ENCODE data around the gene ZAR1L.

ZAR1L gene

DNA sequence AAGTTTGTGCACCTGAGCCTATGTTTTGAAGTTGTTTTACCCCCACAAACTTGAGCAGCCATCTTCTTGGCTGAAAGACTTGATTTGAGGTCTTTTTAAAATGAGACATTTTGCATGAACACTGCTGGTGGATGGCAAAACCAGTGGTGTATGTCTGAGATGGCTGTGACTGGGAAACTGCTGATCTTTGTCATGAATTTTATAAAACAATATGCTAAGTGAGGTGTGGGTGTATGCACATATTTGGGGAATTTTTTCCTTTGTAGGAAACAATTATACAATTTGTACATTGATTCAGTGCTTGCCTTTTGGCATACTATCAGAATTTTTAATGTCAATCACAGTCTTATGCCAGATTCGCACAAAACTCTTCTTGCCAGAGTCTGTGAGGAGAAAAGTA, 52.5 kb downstream of the ZAR1L start:
- TF ChIP-seq, protein P1, sequence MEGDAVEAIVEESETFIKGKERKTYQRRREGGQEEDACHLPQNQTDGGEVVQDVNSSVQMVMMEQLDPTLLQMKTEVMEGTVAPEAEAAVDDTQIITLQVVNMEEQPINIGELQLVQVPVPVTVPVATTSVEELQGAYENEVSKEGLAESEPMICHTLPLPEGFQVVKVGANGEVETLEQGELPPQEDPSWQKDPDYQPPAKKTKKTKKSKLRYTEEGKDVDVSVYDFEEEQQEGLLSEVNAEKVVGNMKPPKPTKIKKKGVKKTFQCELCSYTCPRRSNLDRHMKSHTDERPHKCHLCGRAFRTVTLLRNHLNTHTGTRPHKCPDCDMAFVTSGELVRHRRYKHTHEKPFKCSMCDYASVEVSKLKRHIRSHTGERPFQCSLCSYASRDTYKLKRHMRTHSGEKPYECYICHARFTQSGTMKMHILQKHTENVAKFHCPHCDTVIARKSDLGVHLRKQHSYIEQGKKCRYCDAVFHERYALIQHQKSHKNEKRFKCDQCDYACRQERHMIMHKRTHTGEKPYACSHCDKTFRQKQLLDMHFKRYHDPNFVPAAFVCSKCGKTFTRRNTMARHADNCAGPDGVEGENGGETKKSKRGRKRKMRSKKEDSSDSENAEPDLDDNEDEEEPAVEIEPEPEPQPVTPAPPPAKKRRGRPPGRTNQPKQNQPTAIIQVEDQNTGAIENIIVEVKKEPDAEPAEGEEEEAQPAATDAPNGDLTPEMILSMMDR (conservative IDR thresholded peaks at IDR 0.05) = no peak
- H3K27ac ChIP-seq = no peak overlapping the region

DNA sequence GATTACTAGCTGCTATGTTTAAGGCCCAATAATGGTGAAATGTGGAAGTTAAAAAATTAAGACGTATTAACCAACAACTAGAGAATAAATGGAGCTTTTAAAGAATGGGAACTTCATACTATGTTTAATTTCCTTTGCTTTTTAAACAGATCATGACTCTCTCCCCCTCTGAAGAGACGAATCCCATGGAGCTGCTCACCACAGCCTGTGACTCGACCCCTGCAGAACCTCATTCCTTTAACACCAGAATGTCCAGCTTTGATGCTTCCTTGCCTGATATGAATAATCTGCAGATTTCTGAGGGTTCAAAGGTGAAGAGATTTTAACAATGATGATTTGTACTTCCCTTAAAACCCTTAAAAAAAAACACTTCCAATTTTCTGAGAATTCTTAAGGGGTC, 53.0 kb downstream of the ZAR1L start:
- H3K27ac ChIP-seq = no peak overlapping the region
- TF ChIP-seq, protein P1 (conservative IDR thresholded peaks at IDR 0.05) = no peak

DNA sequence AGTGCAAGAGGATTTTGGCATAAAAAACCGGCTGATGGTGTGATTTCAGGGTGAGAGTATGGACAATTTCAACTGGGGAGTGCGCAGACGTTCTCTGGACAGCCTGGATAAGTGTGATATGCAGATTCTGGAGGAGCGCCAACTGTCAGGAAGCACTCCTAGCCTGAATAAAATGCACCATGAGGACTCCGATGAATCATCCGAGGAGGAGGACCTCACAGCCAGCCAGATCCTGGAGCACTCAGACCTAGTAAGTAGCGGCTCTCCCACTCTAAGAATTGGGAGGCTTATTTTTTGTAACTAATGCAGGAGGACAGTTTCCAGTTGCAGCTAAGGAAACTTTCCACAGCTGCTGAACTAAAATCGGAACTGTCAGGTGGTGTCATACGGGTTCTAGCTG, 53.6 kb downstream of the ZAR1L start:
- H3K27ac ChIP-seq = no peak overlapping the region

DNA sequence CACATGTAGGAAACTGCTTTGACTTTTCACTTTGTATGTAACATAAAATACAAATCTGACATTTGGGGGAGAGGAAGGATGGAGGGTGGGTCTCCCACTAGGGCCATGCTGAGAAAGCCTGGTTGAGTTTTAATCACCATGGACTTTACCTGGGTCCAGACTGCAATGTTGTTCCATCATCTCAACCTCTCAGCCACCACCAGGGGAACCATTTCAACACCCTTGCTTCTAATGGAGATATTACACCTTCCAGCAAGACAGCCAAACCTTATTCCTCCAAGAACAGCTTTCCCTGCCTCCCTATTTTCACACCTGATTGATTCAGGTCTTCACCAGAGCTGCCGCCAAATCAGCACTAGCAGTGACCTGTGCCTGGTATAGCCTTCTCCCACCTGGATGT, 56.0 kb downstream of the ZAR1L start:
- TF ChIP-seq, protein P1 (conservative IDR thresholded peaks at IDR 0.05) = peak; percentile 17; the same call in 1 of the 2 replicates

More for the DNA sequence above, 53.6 kb downstream of the ZAR1L start:
- TF ChIP-seq, protein P1 (conservative IDR thresholded peaks at IDR 0.05) = no peak

DNA sequence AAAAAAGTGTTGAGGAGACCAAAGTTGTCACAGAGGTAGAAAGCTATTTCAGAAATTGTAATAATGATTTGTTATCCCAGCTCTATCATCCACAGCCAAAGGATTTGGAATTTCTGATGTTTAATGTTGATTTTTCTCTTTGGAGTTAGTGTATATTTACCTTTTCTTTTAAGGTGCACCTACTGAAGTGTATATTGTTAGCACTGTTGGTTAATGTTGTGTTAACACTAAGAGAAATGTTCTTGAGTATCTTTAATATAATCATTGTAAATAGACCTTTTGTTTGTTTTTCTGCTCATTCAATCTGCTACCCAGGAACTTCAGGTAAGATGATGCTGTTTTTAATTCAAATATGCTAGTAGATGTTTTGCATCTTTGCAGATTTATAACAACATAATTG, 57.5 kb downstream of the ZAR1L start:
- TF ChIP-seq, protein P1 (conservative IDR thresholded peaks at IDR 0.05) = no peak
- H3K27ac ChIP-seq = peak overlapping the region; percentile 57

More for the DNA sequence above, 56.0 kb downstream of the ZAR1L start:
- H3K27ac ChIP-seq = no peak overlapping the region; the same call in 1 of the 2 replicates

DNA sequence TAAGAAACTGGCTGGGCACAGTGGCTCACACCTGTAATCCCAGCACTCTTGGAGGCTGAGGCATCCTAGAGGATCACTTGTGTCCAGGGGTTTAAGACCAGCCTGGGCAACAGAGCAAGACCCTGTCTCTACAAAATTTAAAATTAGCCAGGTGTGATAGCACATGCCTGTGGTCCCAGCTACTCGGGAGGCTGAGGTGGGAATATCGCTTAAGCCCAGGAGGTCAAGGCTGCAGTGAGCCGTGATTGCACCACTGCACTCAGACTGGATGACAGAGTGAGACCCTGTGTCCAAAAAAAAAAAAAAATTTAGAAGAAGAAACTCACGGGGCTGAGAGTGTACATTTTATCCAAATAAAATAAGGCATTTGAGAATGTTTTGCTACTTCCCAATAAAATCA, 58.9 kb downstream of the ZAR1L start:
- H3K27ac ChIP-seq = peak overlapping the region; percentile 57
- TF ChIP-seq, protein P1 (conservative IDR thresholded peaks at IDR 0.05) = no peak

DNA sequence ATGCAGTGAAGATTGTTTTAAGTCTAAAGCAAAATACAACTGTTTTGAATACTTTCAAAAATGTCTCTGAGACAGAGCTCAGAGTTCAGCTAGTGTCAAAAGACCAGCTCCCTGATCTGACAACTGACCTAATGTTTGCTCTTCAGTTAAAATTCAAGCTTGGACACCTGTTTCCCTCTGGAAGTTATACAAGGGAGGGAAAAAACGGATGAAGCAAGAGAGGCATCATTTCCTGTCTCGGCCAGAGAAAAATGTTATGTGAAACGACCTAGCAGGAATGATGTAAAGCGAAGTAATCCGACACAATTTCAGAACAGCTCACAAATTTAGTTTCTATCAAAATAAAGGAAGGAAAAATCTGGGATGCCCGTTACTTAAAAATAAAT, 59.4 kb downstream of the ZAR1L start:
- peak overlapping the region; percentile 57 for H3K27ac ChIP-seq
- TF ChIP-seq, protein P1 (conservative IDR thresholded peaks at IDR 0.05) = no peak

Measured in VCaP (cell line).